ENCODE data around the gene ATP8B4. TPM values are rescaled to one million over a fixed set of nuclear protein-coding genes. Genes with fewer than 3 reads are reported as not detected.

The ATP8B4 gene
- total and polyA plus RNA-seq, 3 donors from 2014 or later: 2.4 to 6.1 (median 2.5) TPM

DNA sequence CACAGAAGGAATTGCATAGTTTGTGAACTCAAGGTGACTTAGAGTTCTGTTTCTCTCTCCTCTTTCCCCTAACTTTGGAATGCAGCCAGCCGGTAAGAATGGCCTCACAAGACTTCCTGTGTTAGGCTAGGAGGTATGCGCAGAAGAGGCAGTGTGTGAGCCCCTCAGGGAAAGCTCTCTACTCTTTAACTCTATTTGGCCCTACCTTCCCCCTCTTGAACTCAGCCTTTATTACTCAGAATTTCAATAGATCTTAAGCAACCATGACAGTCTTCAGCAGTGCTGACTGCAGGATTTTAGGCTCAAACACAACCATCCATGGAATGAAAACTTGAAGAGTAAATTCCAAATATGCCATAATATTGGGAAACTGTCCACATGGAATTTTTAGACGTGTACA lies 288.6 kb downstream of the ATP8B4 start:
- no peaks in the 10 kb centered on the region for H3K4me1 ChIP-seq
- H3K36me3 ChIP-seq (ENCODE audit: low read depth, missing control alignments): no peaks in the 10 kb centered on the region
- no peak overlapping the region for H3K4me3 ChIP-seq
- H3K27me3 ChIP-seq: no peaks in the 10 kb centered on the region
- intact Hi-C loops (cut with DNase I; ENCODE audit: low total_unique reads): no loop called here
- TF ChIP-seq POLR2A (IDR thresholded peaks at IDR 0.05): no peak
- TF ChIP-seq, protein P1, sequence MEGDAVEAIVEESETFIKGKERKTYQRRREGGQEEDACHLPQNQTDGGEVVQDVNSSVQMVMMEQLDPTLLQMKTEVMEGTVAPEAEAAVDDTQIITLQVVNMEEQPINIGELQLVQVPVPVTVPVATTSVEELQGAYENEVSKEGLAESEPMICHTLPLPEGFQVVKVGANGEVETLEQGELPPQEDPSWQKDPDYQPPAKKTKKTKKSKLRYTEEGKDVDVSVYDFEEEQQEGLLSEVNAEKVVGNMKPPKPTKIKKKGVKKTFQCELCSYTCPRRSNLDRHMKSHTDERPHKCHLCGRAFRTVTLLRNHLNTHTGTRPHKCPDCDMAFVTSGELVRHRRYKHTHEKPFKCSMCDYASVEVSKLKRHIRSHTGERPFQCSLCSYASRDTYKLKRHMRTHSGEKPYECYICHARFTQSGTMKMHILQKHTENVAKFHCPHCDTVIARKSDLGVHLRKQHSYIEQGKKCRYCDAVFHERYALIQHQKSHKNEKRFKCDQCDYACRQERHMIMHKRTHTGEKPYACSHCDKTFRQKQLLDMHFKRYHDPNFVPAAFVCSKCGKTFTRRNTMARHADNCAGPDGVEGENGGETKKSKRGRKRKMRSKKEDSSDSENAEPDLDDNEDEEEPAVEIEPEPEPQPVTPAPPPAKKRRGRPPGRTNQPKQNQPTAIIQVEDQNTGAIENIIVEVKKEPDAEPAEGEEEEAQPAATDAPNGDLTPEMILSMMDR (IDR thresholded peaks at IDR 0.05): no peak
- WGBS, 2 donors: 42 to 50% methylated on average over 3 of the region's 3 CpGs
- H3K9me3 ChIP-seq: no peaks in the 10 kb centered on the region
- DNase-seq: no peak
- no peak overlapping the region for H3K27ac ChIP-seq

DNA sequence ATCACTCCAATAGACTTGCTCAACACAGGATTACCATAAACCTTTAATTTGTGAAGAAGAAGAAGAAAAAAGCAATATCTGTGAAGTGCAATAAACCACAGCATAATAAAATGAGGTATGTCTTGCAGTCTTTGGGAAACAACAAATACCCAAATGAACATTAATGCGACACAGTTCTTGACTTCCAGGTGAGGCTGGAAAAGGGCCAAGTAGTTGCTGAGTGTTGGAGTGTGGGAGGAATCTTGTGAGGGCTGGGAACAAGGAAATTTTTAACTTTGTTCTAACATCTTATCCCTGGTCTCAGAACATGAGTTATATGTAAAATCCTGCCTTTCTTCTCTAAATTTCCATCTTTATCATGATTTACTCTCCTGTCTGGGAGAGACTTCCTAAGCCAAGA lies 291.7 kb downstream of the ATP8B4 start:
- 47 to 50% methylated on average over 1 of the region's 1 CpG for WGBS, 2 donors
- H3K9me3 ChIP-seq: no peaks in the 10 kb centered on the region
- DNase-seq: no peak
- intact Hi-C loops (cut with DNase I; ENCODE audit: low total_unique reads): no loop called here
- no peaks in the 10 kb centered on the region for H3K36me3 ChIP-seq (ENCODE audit: low read depth, missing control alignments)
- H3K27ac ChIP-seq: no peak overlapping the region
- H3K27me3 ChIP-seq: no peaks in the 10 kb centered on the region
- no peaks in the 10 kb centered on the region for H3K4me1 ChIP-seq
- H3K4me3 ChIP-seq: no peak overlapping the region
- TF ChIP-seq, protein P1 (IDR thresholded peaks at IDR 0.05): no peak
- no peak for TF ChIP-seq POLR2A (IDR thresholded peaks at IDR 0.05)

DNA sequence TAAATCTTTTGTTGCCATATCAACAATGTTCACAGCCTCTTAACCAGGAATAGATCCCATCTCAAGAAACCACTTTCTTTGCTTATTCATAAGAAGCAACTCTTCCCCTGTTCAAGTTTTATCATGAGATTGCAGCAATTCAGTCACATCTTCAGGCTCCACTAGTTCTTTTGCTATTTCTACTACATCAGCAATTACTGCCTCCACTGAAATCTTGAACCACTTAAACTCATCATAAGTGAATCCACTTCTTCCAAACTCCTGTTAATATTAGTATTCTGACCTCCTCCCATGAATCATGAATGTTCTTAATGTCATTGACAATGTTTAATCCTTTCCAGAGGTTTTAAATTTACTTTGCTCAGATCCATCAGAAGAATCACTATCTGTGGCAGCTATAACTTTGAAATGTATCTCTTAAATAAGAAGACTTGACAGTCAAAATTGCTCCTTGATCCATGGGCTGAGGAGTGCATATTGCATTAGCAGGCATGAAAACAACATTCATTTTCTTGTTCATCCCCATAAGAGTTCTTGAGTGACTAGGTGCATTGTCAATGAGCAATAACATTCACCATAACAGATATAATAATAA lies 292.3 kb downstream of the ATP8B4 start:
- no peak for TF ChIP-seq POLR2A (IDR thresholded peaks at IDR 0.05)
- TF ChIP-seq, protein P1 (IDR thresholded peaks at IDR 0.05): no peak
- Histone ChIP-seq H3K27me3 (no peaks in the 10 kb centered on the region), H3K4me3 (no peak overlapping the region), H3K36me3 (ENCODE audit: low read depth, missing control alignments) (no peaks in the 10 kb centered on the region), H3K27ac (no peak overlapping the region), H3K4me1 (no peaks in the 10 kb centered on the region), H3K9me3 (no peaks in the 10 kb centered on the region)
- no peak for DNase-seq
- intact Hi-C loops (cut with DNase I; ENCODE audit: low total_unique reads): no loop called here

- DNase-seq: no peak
- H3K27me3 ChIP-seq: no peaks in the 10 kb centered on the region
- H3K4me3 ChIP-seq: no peak overlapping the region
- TF ChIP-seq, protein P1 (IDR thresholded peaks at IDR 0.05): no peak
- TF ChIP-seq POLR2A (IDR thresholded peaks at IDR 0.05): no peak
- no peaks in the 10 kb centered on the region for H3K36me3 ChIP-seq (ENCODE audit: low read depth, missing control alignments)
- H3K27ac ChIP-seq: no peak overlapping the region
- no peaks in the 10 kb centered on the region for H3K9me3 ChIP-seq
- intact Hi-C loops (cut with DNase I; ENCODE audit: low total_unique reads): no loop called here
- no peaks in the 10 kb centered on the region for H3K4me1 ChIP-seq
These were observed 294.3 kb downstream of the ATP8B4 start for GRCh38 chr15:49824775-49825099.

DNA sequence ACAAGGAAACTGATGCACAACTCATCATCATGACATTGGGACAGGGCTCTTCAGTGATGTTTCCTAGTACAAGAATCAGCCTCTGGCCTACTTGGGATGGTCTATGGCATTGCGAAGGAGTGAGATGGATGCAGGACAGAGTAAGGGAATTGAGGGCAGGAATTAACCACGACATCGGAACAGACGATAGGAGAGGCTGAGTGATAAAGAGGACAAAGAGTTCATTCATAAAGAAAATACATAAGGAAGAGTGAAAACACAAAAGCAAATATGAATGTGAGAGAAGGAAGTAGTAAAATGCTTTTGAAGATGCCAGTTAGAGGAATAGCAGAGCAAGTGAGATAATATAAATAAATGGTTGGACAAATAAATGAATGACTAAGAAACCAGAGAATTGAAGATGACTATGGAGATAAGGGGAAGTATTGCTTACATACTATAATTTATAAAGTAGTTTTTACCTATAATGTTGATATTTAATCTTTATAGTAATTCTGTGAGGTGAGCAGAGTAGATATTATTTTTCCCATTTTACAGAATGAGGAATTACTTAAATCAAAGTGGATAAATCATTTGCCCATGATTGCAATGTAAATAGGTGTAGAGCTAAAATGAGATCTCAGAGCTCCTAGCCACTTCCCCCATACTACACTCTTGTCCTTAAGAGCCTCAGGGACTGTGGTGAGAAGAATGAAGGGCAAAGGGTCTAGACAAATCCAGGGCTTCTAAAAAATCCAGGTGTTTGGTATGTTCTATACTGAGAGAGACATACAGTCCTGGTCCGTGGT lies 294.9 kb downstream of the ATP8B4 start:
- H3K27me3 ChIP-seq: no peaks in the 10 kb centered on the region
- intact Hi-C loops (cut with DNase I; ENCODE audit: low total_unique reads): no loop called here
- WGBS, 2 donors: 72 to 77% methylated on average over 5 of the region's 5 CpGs
- H3K4me1 ChIP-seq: no peaks in the 10 kb centered on the region
- no peak overlapping the region for H3K4me3 ChIP-seq
- TF ChIP-seq, protein P1 (IDR thresholded peaks at IDR 0.05): no peak
- TF ChIP-seq POLR2A (IDR thresholded peaks at IDR 0.05): no peak
- H3K27ac ChIP-seq: no peak overlapping the region
- H3K36me3 ChIP-seq (ENCODE audit: low read depth, missing control alignments): no peaks in the 10 kb centered on the region
- DNase-seq: no peak
- H3K9me3 ChIP-seq: no peaks in the 10 kb centered on the region

All from testis (tissue), 3 donors.